Measurements from ENCODE around the gene GPR142. TPM values are rescaled to one million over a fixed set of nuclear protein-coding genes. Genes with fewer than 3 reads are reported as not detected.

Gene GPR142
- total RNA-seq, 1 donor from 2014 or later: not detected

DNA sequence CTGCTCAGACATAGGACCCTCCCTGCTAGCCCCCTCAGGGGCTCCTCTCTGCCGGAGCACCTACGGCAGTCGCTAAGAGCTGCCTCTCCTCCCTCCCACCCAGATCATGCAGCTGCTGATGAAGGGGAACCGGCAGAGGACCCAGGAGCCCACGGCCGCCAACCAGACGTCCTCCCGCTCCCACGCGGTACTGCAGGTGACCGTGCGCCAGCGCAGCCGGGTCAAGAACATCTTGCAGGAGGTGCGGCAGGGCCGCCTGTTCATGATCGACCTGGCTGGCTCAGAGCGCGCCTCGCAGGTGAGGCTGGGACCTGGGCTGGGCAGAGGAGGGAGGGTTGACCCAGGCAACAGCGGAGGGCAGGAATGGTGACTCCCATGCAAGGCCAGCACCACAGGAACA, 22.6 kb upstream of the GPR142 start:
- no peak for DNase-seq (ENCODE audit: low read depth in 2 of 2)

DNA sequence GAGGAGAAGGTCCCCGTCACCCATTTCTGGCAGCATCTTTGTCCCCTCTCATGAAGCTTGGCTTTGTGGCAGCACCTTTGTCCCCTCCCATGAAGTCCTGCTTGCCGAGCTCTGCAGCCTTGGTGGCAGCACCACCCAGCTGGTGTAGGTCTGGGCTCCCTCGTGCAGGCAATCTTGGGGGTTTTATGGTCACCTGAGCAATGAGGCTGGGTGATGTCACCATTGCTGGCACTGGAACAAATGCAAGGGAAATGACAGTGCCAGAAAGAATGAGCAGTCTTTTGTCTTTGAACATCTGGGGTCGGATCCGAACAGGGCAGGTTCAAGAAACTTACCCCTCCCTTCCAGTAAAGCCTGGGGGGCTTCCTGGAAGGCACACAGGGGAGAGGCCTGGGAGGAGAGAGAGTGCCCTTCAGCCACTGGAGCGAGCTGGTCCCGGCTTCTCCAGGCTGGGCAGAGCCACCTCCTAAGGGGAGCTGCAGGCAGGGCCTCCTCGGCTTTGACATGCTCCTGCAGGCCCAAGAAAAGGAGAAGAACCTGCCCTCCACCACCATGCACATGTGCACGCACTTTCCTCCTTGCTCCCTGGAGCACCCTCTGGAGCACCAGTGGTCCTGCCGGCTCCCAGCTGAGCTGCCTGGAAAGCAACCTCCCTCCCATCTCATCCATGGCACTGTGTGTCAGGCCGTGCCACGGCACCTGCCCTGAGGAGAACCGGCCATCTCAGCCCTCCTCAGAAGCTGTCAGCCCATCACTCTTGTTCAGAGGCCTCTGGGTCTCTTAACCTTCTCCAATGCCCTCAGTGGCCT, 21.7 kb upstream of the GPR142 start:
- DNase-seq (ENCODE audit: low read depth in 2 of 2): peak; percentile 14 to 38

DNA sequence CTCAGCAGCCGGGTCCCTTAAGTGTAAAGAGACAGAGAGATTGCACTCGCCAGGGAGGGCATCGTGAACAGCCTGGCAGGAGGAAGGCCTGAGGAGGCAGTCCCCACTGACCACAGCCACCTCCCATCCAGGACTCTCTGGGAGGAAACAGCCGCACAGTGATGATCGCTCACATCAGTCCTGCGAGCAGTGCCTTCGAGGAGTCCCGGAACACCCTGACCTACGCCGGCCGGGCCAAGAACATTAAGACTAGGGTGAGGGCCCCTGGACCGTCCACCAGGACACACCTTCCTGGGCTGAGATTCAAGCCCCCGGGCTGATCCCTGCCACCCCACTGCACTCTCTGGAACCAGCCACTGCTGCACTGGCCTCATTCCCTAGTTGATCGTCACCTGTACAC, 19.7 kb upstream of the GPR142 start:
- DNase-seq (ENCODE audit: low read depth in 2 of 2): no peak

DNA sequence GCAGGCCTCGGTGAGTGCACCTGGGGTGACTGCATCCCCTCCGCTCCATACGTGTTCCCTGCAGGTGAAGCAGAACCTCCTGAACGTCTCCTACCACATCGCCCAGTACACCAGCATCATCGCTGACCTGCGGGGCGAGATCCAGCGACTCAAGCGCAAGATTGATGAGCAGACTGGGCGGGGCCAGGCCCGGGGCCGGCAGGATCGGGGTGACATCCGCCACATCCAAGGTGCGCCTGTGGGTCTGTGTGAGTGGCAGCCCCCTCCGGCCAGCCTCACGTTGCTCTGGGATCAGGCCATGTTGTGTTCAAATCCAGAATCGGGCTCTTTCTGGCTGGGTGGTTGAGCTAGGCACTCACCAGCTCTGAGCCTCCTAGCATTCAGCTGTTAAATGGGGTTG, 18.2 kb upstream of the GPR142 start:
- no peak for DNase-seq (ENCODE audit: low read depth in 2 of 2)

DNA sequence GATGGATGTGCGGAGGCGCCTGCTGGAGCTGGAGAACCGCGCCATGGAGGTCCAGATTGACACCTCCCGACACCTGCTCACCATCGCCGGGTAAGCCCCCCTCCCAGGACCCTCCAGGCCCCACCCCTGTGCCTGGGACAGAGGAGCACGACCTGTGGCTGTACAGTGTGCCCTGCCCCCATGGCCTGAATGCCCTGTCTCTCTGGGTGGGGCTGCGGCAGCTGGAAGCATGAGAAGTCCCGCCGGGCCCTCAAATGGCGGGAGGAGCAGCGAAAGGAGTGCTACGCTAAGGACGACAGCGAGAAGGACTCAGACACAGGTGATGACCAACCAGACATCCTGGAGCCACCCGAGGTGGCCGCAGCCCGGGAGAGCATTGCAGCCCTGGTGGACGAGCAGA, 16.8 kb upstream of the GPR142 start:
- no peak for DNase-seq (ENCODE audit: low read depth in 2 of 2)

DNA sequence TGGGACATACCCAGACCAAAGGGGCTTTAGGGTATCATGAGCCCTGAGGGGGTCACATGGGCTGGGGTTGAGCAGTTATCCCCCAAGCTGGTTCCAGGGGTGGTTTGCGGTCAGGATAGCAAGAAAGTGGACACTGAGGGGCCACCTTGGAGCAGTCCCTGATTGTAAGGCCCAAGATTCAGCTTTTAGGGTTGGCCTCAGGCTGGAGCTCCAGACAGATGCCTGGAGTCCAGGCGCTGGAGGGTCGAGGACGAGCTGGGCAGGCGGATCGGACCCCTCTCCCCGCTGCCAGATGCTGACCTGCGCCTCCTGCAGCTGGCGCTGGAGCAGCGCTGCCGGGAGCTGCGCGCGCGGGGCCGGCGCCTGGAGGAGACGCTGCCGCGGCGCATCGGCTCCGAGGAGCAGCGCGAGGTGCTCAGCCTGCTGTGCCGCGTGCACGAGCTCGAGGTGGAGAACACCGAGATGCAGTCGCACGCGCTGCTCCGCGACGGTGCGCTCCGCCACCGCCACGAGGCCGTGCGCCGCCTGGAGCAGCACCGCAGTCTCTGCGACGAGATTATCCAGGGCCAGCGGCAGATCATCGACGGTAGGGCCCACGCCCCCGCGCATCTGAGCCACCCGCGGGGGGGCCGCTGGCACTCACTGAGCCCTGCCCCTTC, 15.6 kb upstream of the GPR142 start:
- no peak for DNase-seq (ENCODE audit: low read depth in 2 of 2)

DNA sequence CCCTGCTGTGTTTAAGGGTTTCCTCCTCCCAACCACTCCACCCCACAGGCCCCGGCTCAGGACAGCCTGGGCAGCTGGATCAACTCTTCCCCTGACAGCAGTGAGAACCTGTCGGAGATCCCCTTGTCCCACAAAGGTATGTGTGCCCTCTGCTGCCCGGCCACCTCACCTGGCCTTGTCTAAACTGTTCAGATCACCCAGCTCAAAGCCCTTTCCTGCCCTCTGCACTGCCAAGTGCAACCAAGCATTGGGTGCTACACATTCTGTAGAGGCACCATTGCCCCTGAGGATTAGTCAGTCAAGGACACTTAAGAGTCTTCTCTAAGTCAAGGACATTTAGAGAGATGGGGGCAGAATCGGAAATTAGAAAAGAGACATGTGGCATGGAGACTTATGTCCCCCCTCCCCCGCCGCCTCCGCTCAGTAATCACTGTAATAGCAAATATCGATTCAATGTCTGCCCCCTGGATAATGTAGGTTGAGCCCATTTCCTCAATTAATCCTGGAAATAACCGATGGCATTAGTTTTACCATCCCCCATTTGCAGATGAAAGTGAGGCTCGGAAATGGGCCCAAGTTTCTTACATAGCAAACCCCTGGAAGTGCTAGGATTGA, 13.8 kb upstream of the GPR142 start:
- no peak for DNase-seq (ENCODE audit: low read depth in 2 of 2)

DNA sequence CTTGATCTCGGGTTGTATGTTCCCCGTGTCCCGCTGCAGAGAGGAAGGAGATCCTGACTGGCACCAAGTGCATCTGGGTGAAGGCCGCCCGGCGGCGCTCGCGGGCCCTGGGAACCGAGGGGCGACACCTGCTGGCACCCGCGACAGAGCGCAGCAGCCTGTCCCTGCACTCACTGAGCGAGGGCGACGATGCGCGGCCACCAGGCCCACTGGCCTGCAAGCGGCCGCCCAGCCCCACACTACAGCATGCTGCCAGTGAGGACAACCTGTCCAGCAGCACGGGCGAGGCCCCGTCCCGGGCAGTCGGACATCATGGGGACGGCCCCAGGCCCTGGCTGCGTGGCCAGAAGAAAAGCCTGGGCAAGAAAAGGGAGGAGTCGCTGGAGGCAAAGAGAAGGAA, 13.2 kb upstream of the GPR142 start:
- peak; percentile 26 to 68 for DNase-seq (ENCODE audit: low read depth in 2 of 2)

DNA sequence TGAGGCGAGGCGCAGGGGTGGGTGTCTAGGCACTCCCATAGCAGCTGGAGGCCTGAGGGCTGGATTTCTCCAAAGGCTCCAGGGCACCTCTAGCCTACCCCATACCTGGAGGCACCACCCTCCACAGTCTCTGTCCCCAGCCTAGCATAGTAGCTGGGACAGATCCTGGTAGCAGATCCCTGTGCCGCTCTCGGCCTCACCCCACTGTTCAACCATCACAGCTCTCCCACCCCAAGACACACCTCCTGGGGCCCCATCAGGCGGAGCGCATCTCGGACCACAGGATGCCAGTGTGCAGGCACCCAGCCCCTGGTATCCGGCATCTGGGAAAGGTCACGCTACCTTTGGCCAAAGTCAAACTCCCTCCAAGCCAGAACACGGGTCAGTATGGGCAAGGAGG, 12.7 kb upstream of the GPR142 start:
- DNase-seq (ENCODE audit: low read depth in 2 of 2): no peak

DNA sequence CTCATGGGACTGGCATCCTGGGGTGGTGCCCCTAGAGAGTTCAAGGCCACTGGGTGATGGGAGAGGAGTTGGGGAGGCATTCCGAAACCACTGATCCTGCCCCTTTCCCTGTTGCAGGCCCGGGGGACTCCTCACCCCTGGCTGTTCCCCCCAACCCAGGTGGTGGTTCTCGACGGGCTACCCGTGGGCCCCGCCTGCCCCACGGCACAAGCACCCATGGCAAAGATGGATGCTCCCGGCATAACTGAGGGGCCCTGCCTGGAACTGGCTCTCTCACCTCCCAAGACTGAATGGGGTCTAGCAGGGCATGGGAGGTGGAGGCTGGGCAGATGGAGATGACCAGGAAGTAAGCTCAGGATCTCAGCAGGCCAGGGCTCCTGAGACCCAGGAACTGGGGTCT, 12.2 kb upstream of the GPR142 start:
- no peak for DNase-seq (ENCODE audit: low read depth in 2 of 2)

DNA sequence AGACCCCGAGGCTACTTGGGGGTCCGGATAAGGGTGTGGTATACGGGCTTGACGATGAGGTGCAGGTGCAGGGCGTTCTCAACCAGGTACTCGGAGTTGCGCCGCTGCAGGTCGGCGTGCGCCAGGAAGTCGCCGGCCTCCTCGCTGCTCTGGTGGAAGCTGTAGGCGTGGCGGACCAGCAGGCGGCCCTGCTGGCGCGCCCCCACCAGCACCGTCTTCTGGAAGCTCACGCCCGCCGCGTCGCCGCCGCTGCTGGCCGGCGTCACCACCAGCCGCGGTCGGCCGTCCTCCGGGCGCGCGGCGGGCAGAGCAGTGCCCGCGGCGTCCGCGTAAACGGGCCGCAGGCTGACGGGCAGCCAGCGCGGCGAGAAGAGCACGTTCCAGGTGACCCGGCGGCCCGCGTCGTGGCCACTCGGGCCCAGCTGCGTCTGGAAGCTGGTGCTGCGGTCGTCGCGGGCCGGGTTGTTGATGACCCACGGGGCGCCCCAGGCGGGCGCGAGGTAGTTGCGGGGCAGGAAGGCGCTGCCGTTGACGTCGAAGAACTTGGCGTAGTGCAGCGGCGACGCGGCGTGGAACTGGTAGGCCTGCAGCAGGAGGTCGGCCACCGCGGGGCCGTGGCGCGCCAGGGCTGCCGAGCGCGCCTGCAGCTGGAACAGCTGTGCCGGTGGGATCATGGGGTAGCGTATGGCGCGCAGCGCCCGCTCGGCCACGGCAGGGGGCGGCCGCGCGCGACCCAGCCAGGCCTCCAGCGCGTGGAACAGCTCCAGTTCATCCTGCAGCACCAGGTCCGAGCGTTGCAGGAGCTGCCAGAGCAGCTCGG, 10.4 kb upstream of the GPR142 start:
- peak in 1 of 2 donors; percentile 20 for DNase-seq (ENCODE audit: low read depth in 2 of 2)

DNA sequence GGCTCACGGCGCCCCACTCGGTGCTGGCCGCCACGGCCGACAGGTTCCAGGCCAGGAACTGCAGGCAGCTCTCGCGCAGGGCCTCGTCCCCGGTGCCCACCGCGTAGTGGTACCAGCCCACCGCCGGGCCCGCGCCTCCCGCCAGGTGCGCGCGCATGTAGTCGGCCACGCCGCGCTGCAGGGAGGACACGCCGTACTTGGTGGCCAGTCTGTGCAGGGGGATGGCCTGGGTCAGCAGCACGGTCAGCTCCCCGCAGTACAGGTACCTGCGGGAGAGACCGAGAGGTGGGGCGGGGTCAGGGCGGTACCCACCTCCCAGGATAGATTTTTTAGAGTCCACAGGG, 9.9 kb upstream of the GPR142 start:
- no peak for DNase-seq (ENCODE audit: low read depth in 2 of 2)

DNA sequence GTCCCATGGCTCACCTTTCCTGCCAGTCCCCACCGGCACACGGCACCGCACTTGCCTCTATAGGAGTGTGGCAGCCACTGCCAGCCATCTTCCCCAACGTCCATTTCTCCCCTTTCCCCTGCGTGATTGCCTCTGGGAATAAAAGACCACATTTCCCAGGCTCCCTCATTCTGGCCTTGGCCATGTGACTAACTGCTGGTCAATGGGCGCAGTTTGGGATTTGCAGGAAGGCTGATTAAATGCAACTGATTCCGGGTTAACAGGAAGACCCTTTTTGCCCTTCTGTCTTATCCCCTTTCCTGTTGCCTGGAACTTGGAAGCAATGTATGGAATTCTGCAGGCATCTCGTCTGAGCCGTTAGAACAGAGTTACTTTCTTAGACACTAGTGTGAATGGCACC, 8.6 kb upstream of the GPR142 start:
- DNase-seq (ENCODE audit: low read depth in 2 of 2): no peak

DNA sequence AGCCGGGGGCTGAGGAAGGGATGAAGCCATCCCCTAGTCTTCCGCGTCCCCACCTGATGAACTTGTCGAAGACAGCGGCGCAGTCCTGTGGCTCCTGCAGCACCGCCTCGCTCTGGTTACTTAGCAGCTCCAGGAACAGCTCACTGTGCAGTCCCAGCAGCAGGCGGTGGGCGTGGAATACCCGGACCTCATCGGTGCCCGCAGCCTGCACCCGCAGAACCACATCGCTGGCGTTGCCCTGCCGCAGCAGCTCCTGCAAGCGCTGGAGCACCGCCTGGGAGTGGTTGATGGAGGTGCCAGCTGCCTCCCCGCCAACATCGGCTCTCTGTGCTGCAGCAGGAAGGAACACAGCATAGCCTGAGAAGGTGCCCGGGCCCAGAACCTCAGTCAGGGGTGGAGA, 7.4 kb upstream of the GPR142 start:
- DNase-seq (ENCODE audit: low read depth in 2 of 2): no peak

DNA sequence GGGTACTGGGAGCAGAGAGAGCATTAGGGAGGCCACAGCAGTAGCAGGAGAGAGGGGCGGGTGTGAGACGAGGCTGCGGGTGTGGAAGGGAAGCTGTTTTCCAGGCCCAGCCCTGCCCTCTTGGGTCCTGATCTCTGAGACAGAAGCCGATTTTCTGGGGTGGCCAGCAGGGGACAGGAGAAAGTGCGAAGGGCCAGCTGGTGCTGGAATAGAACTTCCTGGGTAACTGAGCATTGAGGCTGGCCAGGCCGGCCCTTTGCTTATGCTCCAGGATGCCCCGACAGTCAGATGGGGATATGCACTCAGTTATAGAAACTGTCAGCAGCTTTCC, 6.4 kb upstream of the GPR142 start:
- no peak for DNase-seq (ENCODE audit: low read depth in 2 of 2)

DNA sequence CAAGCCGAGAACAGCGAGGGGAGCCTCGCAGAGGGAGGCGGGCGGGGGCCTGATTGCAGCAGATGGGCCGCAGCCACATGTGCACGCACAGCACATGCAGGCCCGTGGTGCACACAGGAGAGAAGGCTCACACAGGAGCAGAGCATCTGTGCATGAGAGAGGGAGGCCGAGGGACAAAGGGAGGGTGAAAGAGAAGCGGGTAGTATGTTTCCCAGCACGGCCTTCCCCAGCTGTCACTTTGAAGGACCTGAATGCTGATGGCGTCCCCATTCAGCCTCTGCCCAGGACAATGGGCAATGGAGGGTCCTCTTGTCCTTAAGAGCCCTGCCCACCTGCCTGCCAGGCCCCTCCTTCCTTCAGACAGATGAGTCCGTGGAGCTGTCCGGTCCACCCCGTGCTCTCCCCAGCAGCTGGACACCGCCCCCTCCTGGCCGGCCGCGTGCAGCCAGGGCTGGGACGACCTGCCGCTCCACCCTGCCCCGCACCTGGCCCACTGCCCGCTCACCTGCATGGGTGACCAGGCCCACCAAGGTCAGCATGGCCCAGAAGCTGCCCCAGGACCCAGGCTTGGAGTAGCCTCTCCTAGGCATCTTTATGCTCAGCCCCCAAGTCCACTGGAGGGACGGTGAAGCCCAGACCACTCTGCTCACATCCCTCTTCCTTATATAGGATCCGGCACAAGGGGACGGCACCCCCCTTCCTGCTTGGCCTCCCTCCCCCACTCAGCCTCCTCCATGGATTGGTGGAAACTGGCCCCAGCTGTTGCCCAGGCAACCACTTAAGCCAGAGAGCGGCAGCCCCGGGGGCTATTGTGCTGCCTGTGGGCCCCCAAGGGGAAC, 5.9 kb upstream of the GPR142 start, which contains the start of gene BTBD17:
TSS of gene BTBD17 (minus strand) at position 639 of the 839 bp plus-strand sequence. CDS start at position 590, 49 bp downstream.
- DNase-seq (ENCODE audit: low read depth in 2 of 2): peak; percentile 23 to 64

DNA sequence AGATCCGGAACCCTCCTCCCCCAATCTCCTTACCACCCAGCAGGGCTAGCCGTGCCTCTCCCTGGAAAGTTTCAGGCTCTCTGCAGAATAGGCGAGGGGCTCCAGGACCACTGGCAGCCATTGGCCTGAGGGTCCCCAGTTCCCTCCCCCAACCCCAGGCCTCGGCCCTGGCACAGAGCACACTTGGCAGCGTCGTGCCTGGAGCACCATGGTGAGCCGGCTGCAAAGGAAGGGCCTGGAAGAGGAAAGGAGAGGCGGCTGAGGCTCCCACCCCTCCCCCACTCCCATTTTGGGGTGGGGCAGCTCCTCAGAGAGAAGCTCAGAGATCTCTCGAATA, 5.3 kb upstream of the GPR142 start:
- no peak for DNase-seq (ENCODE audit: low read depth in 2 of 2)

DNA sequence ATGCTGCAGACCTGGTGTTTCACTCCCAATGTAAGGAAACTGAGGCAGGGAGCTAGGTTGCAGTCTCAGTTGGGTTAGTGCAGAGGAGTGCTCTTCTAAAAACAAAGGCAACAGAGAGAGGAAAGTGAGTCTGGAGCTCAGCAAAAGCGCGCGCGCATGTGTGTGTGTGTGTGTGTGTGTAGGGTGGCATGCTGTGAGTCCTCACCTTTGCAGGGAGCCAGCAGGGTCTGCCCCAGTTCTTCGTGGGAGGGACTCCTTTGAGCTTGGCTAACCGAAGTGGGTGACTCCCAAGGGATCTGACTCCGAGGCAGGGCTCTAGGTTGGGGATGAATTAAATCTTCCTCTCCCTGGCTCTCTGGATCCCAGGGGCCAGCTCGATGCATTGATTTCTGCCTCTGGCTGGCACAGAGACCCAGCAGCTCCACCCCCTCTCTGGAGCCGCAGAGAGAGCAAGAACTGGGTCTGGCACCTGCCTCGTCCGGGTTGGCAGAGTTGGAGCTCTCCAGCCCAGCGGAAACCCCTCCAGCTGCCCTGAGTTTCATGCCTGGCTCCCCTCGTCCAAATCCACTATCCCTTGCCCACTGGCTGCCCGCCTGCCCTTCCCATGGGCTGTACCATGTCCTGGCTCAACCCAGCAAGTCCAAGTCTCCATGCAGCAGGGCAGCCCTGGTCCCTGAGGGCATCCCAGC, 4.4 kb upstream of the GPR142 start:
- no peak for DNase-seq (ENCODE audit: low read depth in 2 of 2)

DNA sequence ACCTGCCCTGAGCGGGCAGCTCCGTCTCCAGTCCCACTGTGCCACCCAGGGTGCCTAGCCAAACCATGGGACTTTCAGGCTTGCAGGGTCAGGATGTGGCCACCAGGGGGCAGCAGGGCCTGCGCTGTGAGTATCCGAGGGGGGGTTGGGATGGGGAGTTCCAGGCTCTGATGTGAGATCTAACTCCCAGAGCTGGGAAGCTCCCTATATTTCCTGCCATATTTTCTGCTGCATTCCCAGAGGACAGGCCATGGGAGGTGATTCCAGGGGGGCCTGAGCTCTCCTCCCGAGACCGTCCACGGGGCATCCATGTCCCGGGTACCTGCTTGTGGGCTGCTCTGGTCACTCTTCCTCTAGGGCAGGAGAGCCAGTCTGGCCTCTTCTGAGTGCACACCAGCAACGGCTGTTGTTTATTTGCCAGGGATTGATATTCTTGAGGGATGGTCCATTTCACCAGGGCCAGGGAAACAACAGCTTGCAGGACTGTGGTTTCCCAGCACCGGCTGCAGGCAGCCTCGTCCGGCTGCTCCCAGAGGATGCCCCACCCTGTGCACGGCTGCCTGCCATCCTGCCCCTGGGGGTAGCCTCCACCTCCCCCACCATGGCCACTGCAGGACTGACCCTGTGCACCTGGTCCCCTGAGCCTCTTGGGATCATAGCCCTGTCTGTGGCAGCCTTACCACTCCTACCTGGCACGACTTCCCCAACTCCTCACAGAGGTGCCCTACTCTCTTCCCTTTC, 1.2 kb downstream of the GPR142 start:
- DNase-seq (ENCODE audit: low read depth in 2 of 2): peak; percentile 61 to 80

DNA sequence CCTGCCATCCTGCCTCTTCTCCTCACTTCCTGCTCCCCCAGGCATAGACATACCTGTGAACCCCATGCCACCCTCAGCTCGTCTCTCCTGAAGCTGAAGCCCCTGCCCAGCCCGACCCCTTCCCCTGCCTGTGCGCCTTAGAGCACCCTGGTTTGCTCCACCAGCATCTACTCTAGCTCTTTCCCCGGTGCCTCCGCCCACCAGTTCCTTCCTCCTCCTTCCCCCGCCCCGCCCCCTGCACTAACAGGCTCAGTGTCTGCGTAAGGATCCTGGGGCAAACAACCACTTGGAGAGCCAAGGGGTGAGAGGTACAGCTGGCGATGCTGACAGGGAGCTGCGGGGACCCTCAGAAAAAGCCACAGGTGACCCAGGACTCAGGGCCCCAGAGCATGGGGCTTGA, 1.9 kb downstream of the GPR142 start:
- no peak for DNase-seq (ENCODE audit: low read depth in 2 of 2)

Data from lung microvascular endothelial cell (primary cell).